SK-N-SH (cell line): ENCODE data around the gene ME3. TPM values are rescaled to one million over a fixed set of nuclear protein-coding genes. Genes with fewer than 3 reads are reported as not detected.

Experiments used
- CTCF ChIA-PET: fragments of 300-600, 350-600 bp; formaldehyde crosslinking; extraction: SDS; loops from one replicate; lab custom pipeline; 2021; lab: Yijun Ruan, JAX
- POLR2A ChIA-PET: fragments of 350-600 bp; sonication (Branson Sonifier 250); formaldehyde crosslinking; extraction: SDS; loops from one replicate; lab custom pipeline; 2020; ENCODE audit warnings: antibody characterized with exemption, inconsistent platforms; lab: Yijun Ruan, JAX
- DNase-seq: peaks from one replicate; pipeline ENCODE4 v3.0.0; 2012
- H2AFZ ChIP-seq: fragments of 200-600 bp; sonication (generic); 2 replicates; pipeline ENCODE4 v1.8.1; 2016; ENCODE audit warnings: antibody characterized with exemption, mild to moderate bottlenecking, low read depth
- H3F3A ChIP-seq: fragments of 200-600 bp; sonication (generic); replicated peaks from 2 replicates; pipeline ENCODE3; 2016; ENCODE audit warnings: antibody characterized with exemption, mild to moderate bottlenecking; ENCODE audit not compliant: insufficient read depth
- H3K27ac ChIP-seq, 2 experiments: fragments of 200-500 bp in 1 of 2; fragments of 200-600 bp in 1 of 2; sonication (Bioruptor generic) in 1 of 2; sonication (generic), shearing (Covaris generic) in 1 of 2; 2 replicates each; pipeline versions ENCODE4 v1.5.1 to v1.6.1; 2014 to 2016; ENCODE audit warnings: low read depth in 2 of 2, inconsistent platforms in 1 of 2, low read length in 1 of 2, mild to moderate bottlenecking in 1 of 2, mixed read lengths in 1 of 2
- H3K27me3 ChIP-seq: fragments of 200-600 bp; sonication (generic), shearing (Covaris generic); 2 replicates; pipeline ENCODE4 v1.6.1; 2016; ENCODE audit warnings: mixed run types; ENCODE audit not compliant: insufficient read depth
- H3K36me3 ChIP-seq, 2 experiments: fragments of 200-500 bp in 1 of 2; fragments of 200-600 bp in 1 of 2; sonication (Bioruptor generic) in 1 of 2; sonication (generic) in 1 of 2; replicated peaks in 1 of 2; 2 replicates each; pipeline versions ENCODE3 to v1.5.1; 2014 to 2016; ENCODE audit warnings: low read length in 1 of 2, mild to moderate bottlenecking in 1 of 2; ENCODE audit not compliant: insufficient read depth in 2 of 2, control insufficient read depth in 1 of 2
- H3K4me1 ChIP-seq, 2 experiments: fragments of 200-500 bp in 1 of 2; fragments of 200-600 bp in 1 of 2; sonication (Bioruptor generic) in 1 of 2; sonication (generic), shearing (Covaris generic) in 1 of 2; 2 replicates each; pipeline versions ENCODE4 v1.5.1 to v1.6.1; 2014 to 2016; ENCODE audit warnings: low read depth in 1 of 2, low read length in 1 of 2, mixed run types in 1 of 2; ENCODE audit not compliant: insufficient read depth in 2 of 2, control insufficient read depth in 1 of 2
- H3K4me2 ChIP-seq: fragments of 200-600 bp; sonication (generic), shearing (Covaris generic); 2 replicates; pipeline ENCODE4 v1.6.1; 2017; ENCODE audit warnings: mixed run types
- H3K4me3 ChIP-seq, 2 experiments: fragments of 200-500 bp in 1 of 2; fragments of 200-600 bp in 1 of 2; sonication (Bioruptor generic) in 1 of 2; sonication (generic), shearing (Covaris generic) in 1 of 2; 2 replicates each; pipeline versions ENCODE4 v1.5.1 to v1.8.1; 2014 to 2016; ENCODE audit warnings: low read depth in 2 of 2, inconsistent platforms in 1 of 2, low read length in 1 of 2, mild to moderate bottlenecking in 1 of 2, mixed read lengths in 1 of 2, moderate library complexity in 1 of 2
- H3K79me2 ChIP-seq: fragments of 200-600 bp; sonication (generic); 2 replicates; pipeline ENCODE4 v1.8.1; 2017; ENCODE audit warnings: mild to moderate bottlenecking; ENCODE audit not compliant: insufficient read depth
- H3K9ac ChIP-seq: fragments of 200-600 bp; sonication (generic); 2 replicates; pipeline ENCODE4 v1.6.1; 2017; ENCODE audit warnings: mixed run types
- H3K9me2 ChIP-seq: fragments of 200-600 bp; sonication (generic); 2 replicates; pipeline ENCODE4 v1.6.1; 2017; ENCODE audit warnings: mixed run types
- H3K9me3 ChIP-seq: fragments of 200-600 bp; sonication (generic); 2 replicates; pipeline ENCODE4 v1.6.1; 2017; ENCODE audit warnings: mixed run types, mild to moderate bottlenecking, moderate library complexity
- H4K20me1 ChIP-seq: fragments of 200-600 bp; sonication (generic); 2 replicates; pipeline ENCODE4 v1.6.1; 2017; ENCODE audit warnings: mild to moderate bottlenecking, mixed run types; ENCODE audit not compliant: insufficient read depth
- CHD2 ChIP-seq: fragments of 150-350 bp; IDR thresholded peaks from 2 replicates; pipeline ENCODE4 v1.6.1; 2018; ENCODE audit warnings: low read length; ENCODE audit not compliant: partially characterized antibody
- ELF1 ChIP-seq: IDR thresholded peaks from 2 replicates; pipeline ENCODE4 v1.4.0; 2012
- EZH2phosphoT487 ChIP-seq: fragments of 200-600 bp; sonication (generic); IDR thresholded peaks from 2 replicates; pipeline ENCODE4 v1.6.1; 2017; ENCODE audit warnings: low read depth, mixed run types, mild to moderate bottlenecking, antibody characterized with exemption, moderate library complexity, borderline replicate concordance
- FOSL2 ChIP-seq: IDR thresholded peaks from 2 replicates; pipeline ENCODE4 v1.4.0; 2012; ENCODE audit warnings: low read depth, mild to moderate bottlenecking, moderate library complexity, borderline replicate concordance
- FOXJ3 ChIP-seq: sonication (generic); formaldehyde crosslinking; IDR thresholded peaks from 2 replicates; pipeline ENCODE4 v1.5.1; 2020; ENCODE audit warnings: mild to moderate bottlenecking, missing genetic modification reagents
- FOXM1 ChIP-seq: IDR thresholded peaks from 2 replicates; pipeline ENCODE4 v1.4.0; 2012; ENCODE audit warnings: low read depth, mild to moderate bottlenecking
- GABPA ChIP-seq: IDR thresholded peaks from 2 replicates; pipeline ENCODE4 v1.4.0; 2012; ENCODE audit warnings: low read depth, mild to moderate bottlenecking
- IRF3 ChIP-seq: fragments of 150-350 bp; IDR thresholded peaks from 2 replicates; pipeline ENCODE4 v1.6.1; 2016; ENCODE audit warnings: mild to moderate bottlenecking, low read depth, low read length
- JUND ChIP-seq: IDR thresholded peaks from 2 replicates; pipeline ENCODE4 v1.4.0; 2012
- MAX ChIP-seq: IDR thresholded peaks from 2 replicates; pipeline ENCODE4 v1.4.0; 2012; ENCODE audit warnings: low read depth
- MEF2A ChIP-seq: IDR thresholded peaks from 2 replicates; pipeline ENCODE4 v1.4.0; 2012; ENCODE audit warnings: low read depth, borderline replicate concordance
- MXI1 ChIP-seq: IDR thresholded peaks from 2 replicates; pipeline ENCODE4 v1.6.1; 2012; ENCODE audit warnings: mild to moderate bottlenecking, low read depth, low read length, improper control_type of control experiment
- NRF1 ChIP-seq: IDR thresholded peaks from 2 replicates; pipeline ENCODE4 v1.6.1; 2012; ENCODE audit warnings: low read depth, mild to moderate bottlenecking, low read length
- POLR2AphosphoS5 ChIP-seq: IDR thresholded peaks from 2 replicates; pipeline ENCODE4 v1.6.1; 2012; ENCODE audit warnings: low read depth, low read length
- RAD21 ChIP-seq: IDR thresholded peaks from 2 replicates; pipeline ENCODE4 v1.6.1; 2012; ENCODE audit warnings: mild to moderate bottlenecking, low read length
- SMC3 ChIP-seq: IDR thresholded peaks from 2 replicates; pipeline ENCODE4 v1.6.1; 2012; ENCODE audit warnings: low read depth, low read length, improper control_type of control experiment
- TAF1 ChIP-seq: IDR thresholded peaks from 2 replicates; pipeline ENCODE4 v1.6.1; 2012; ENCODE audit warnings: low read depth, mild to moderate bottlenecking, low read length, moderate library complexity, borderline replicate concordance
- USF1 ChIP-seq: IDR thresholded peaks from 2 replicates; pipeline ENCODE4 v1.4.0; 2012; ENCODE audit warnings: low read depth, borderline replicate concordance
- USF2 ChIP-seq: fragments of 150-350 bp; IDR thresholded peaks from 2 replicates; pipeline ENCODE4 v1.6.1; 2017; ENCODE audit warnings: antibody characterized with exemption, low read length, low read depth, borderline replicate concordance
- WGBS: methylation state at CpG from one replicate; pipeline ENCODE4 v1.1.6; 2017; ENCODE audit warnings: low lambda C conversion rate; 5-methylcytosine and 5-hydroxymethylcytosine counted together
- polyA plus RNA-seq, 3 experiments: library from polyadenylated mRNA; depleted of rRNA; stranded (reverse); fragments of >200 nt; gene quantifications; 2 replicates each; pipeline ENCODE4 v1.2.3, GENCODE V29; 2012

Gene ME3
- polyA plus RNA-seq, 1 of the 3 experiments (the other 2 are of a cell fraction): 22.0 TPM

GRCh38 chr11:86675017-86675416, 2.6 kb upstream of the ME3 start (continued):
- TF ChIP-seq FOXM1 (no peak), GABPA (no peak), JUND (no peak), MAX (no peak), USF2 (no peak), TAF1 (no peak), SMC3 (no peak)

- Histone ChIP-seq H3K36me3 (no peaks in the 10 kb centered on the region), H3K9me2 (no peaks in the 10 kb centered on the region), H2AFZ (no peak overlapping the region), H4K20me1 (no peaks in the 10 kb centered on the region), H3K27me3 (no peaks in the 10 kb centered on the region), H3K4me2 (no peak overlapping the region), H3F3A (peaks cover 10% of the 10 kb centered on the region), H3K4me1 (peaks cover 11 to 20% of the 10 kb centered on the region in 2 experiments; a peak in 3 of 4 replicates), H3K4me3 (no peak overlapping the region), H3K79me2 (peaks cover 4% of the 10 kb centered on the region; the same call in 1 of the 2 replicates), H3K9me3 (no peaks in the 10 kb centered on the region), H3K9ac (no peak overlapping the region), H3K27ac (no peak overlapping the region)
- TF ChIP-seq USF1 (no peak), RAD21 (no peak), JUND (no peak), IRF3 (no peak), POLR2AphosphoS5 (no peak), NRF1 (no peak), FOXM1 (no peak), MEF2A (no peak), ELF1 (no peak), GABPA (no peak), CHD2 (no peak), FOSL2 (no peak), MXI1 (no peak), FOXJ3 (no peak), EZH2phosphoT487 (no peak)
- no peak for DNase-seq
- POLR2A ChIA-PET: no interaction called here
- CTCF ChIA-PET: no interaction called here
- WGBS: 94% methylated on average over 6 of the region's 6 CpGs
Observed at GRCh38 chr11:86673872-86674750, 1.7 kb upstream of the ME3 start.
